GM10266 (cell line): ENCODE measurements around the gene NCOR1.

ENCODE experiments used
- DNase-seq: peaks from one replicate; pipeline ENCODE4 v3.0.0; 2012; ENCODE audit errors: extremely low spot score
- CTCF ChIP-seq: IDR thresholded peaks from 2 replicates; pipeline ENCODE4 v1.5.1; 2012; ENCODE audit warnings: mild to moderate bottlenecking, low read depth; ENCODE audit not compliant: control insufficient read depth, insufficient read depth; ENCODE audit errors: missing control alignments

Gene NCOR1

GRCh38 chr17:16019347-16019746, 196.0 kb downstream of the NCOR1 start:
- no peak for DNase-seq
- TF ChIP-seq CTCF = no peak

GRCh38 chr17:16013943-16014407, 201.4 kb downstream of the NCOR1 start:
- no peak for TF ChIP-seq CTCF
- DNase-seq = no peak

- TF ChIP-seq CTCF = no peak
- DNase-seq = no peak
These were observed 207.9 kb downstream of the NCOR1 start for GRCh38 chr17:16007439-16007838.

GRCh38 chr17:16005636-16006035, 209.7 kb downstream of the NCOR1 start:
- DNase-seq = no peak
- no peak for TF ChIP-seq CTCF

GRCh38 chr17:16003841-16004240, 211.5 kb downstream of the NCOR1 start:
- DNase-seq = no peak
- no peak for TF ChIP-seq CTCF

GRCh38 chr17:16002708-16003260, 212.6 kb downstream of the NCOR1 start:
- no peak for DNase-seq
- TF ChIP-seq CTCF = no peak

GRCh38 chr17:16001226-16001897, 214.0 kb downstream of the NCOR1 start:
- no peak for DNase-seq
- no peak for TF ChIP-seq CTCF
